Astrocyte (in vitro differentiated cells and primary cell): Measurements from ENCODE around the gene NET1. TPM values are rescaled to one million over a fixed set of nuclear protein-coding genes. Genes with fewer than 3 reads are reported as not detected.

ENCODE experiments used
- DNase-seq: peaks from one replicate; pipeline ENCODE4 v3.0.0-alpha.2; 2010; ENCODE audit warnings: low read depth
- FAIRE-seq: peaks from 2 replicates; lab custom pipeline; 2011; peaks lifted over from hg19 to GRCh38; lab: Jason Lieb, UNC
- H2AFZ ChIP-seq: 2 replicates; pipeline ENCODE4 v1.6.0; 2012; ENCODE audit warnings: low read depth, low read length, inconsistent platforms
- H3K27ac ChIP-seq: 2 replicates; pipeline ENCODE4 v1.5.1; 2011; ENCODE audit warnings: low read depth, low read length, inconsistent platforms
- H3K27me3 ChIP-seq: 2 replicates; pipeline ENCODE4 v1.6.0; 2011; ENCODE audit warnings: low read length, inconsistent platforms; ENCODE audit not compliant: insufficient read depth
- H3K36me3 ChIP-seq: 2 replicates; pipeline ENCODE4 v1.5.1; 2011; ENCODE audit warnings: low read length, inconsistent platforms; ENCODE audit not compliant: insufficient read depth
- H3K4me1 ChIP-seq: 2 replicates; pipeline ENCODE4 v1.5.1; 2011; ENCODE audit warnings: low read length, inconsistent platforms; ENCODE audit not compliant: insufficient read depth
- H3K4me2 ChIP-seq: 2 replicates; pipeline ENCODE4 v1.6.0; 2012; ENCODE audit warnings: low read length, inconsistent platforms
- H3K4me3 ChIP-seq: 2 replicates; pipeline ENCODE4 v1.5.1; 2011; ENCODE audit warnings: low read depth, mild to moderate bottlenecking, low read length, inconsistent platforms; ENCODE audit not compliant: insufficient read depth
- H3K79me2 ChIP-seq: 2 replicates; pipeline ENCODE4 v1.6.0; 2012; ENCODE audit warnings: mild to moderate bottlenecking, low read length, inconsistent platforms; ENCODE audit not compliant: insufficient read depth
- H3K9ac ChIP-seq: 2 replicates; pipeline ENCODE4 v1.6.0; 2012; ENCODE audit warnings: mild to moderate bottlenecking, low read length, inconsistent platforms
- H3K9me3 ChIP-seq: 2 replicates; pipeline ENCODE4 v1.5.1; 2012; ENCODE audit warnings: low read depth, mild to moderate bottlenecking, low read length, inconsistent platforms; ENCODE audit not compliant: insufficient read depth
- H4K20me1 ChIP-seq: 2 replicates; pipeline ENCODE4 v1.6.0; 2012; ENCODE audit warnings: low read length, inconsistent platforms; ENCODE audit not compliant: insufficient read depth
- H3K27ac Mint-ChIP-seq: one replicate; pipeline ENCODE4 v1.8.0; 2021; ENCODE audit warnings: mild to moderate bottlenecking, mixed read lengths; ENCODE audit not compliant: unreplicated experiment
- H3K27me3 Mint-ChIP-seq: one replicate; pipeline ENCODE4 v1.8.0; 2021; ENCODE audit warnings: low read depth, mixed read lengths; ENCODE audit not compliant: unreplicated experiment
- H3K36me3 Mint-ChIP-seq: one replicate; pipeline ENCODE4 v1.8.0; 2021; ENCODE audit warnings: low read depth, mixed read lengths; ENCODE audit not compliant: unreplicated experiment
- H3K4me1 Mint-ChIP-seq: one replicate; pipeline ENCODE4 v1.8.0; 2021; ENCODE audit warnings: low read depth, mixed read lengths; ENCODE audit not compliant: unreplicated experiment
- H3K4me3 Mint-ChIP-seq: one replicate; pipeline ENCODE4 v1.8.0; 2021; ENCODE audit warnings: mild to moderate bottlenecking, moderate library complexity, mixed read lengths; ENCODE audit not compliant: unreplicated experiment
- H3K9me3 Mint-ChIP-seq: one replicate; pipeline ENCODE4 v1.8.0; 2021; ENCODE audit warnings: mild to moderate bottlenecking, mixed read lengths; ENCODE audit not compliant: unreplicated experiment
- CTCF ChIP-seq: IDR thresholded peaks from 2 replicates; pipeline ENCODE4 v1.5.1; 2011; ENCODE audit warnings: low read depth, mild to moderate bottlenecking, inconsistent platforms, low read length, moderate library complexity; ENCODE audit not compliant: insufficient read depth
- EZH2 ChIP-seq: IDR thresholded peaks from 2 replicates; pipeline ENCODE4 v1.6.1; 2012; ENCODE audit warnings: mild to moderate bottlenecking, low read length, inconsistent platforms; ENCODE audit not compliant: insufficient read depth
- total RNA-seq: library from RNA; stranded (reverse); gene quantifications from 2 replicates; pipeline ENCODE4 v1.2.1, GENCODE V29; 2021

NET1 gene
- total RNA-seq, 1 donor from 2014 or later, result 43.5 TPM

- no peak overlapping the region for H2AFZ ChIP-seq
- Mint-ChIP-seq H3K36me3 (no peaks in the 10 kb centered on the region), H3K27ac (no peak overlapping the region), H3K4me3 (no peak overlapping the region), H3K9me3 (no peaks in the 10 kb centered on the region), H3K4me1 (peaks cover 1% of the 10 kb centered on the region), H3K27me3 (peaks cover 54% of the 10 kb centered on the region)
- FAIRE-seq (no peak), DNase-seq (no peak)
- H3K79me2 ChIP-seq, result no peaks in the 10 kb centered on the region
- no peaks in the 10 kb centered on the region for H3K9me3 ChIP-seq
- no peak overlapping the region for H3K27ac ChIP-seq
- H4K20me1 ChIP-seq, result no peaks in the 10 kb centered on the region
- TF ChIP-seq CTCF (no peak), EZH2 (no peak)
- no peaks in the 10 kb centered on the region for H3K36me3 ChIP-seq
- H3K27me3 ChIP-seq, result peaks cover 11% of the 10 kb centered on the region
- H3K4me3 ChIP-seq, result no peak overlapping the region
- H3K4me2 ChIP-seq, result no peak overlapping the region
- H3K4me1 ChIP-seq, result no peaks in the 10 kb centered on the region
- no peak overlapping the region for H3K9ac ChIP-seq
Observed at GRCh38 chr10:5506751-5507648, 94.6 kb downstream of the NET1 start.

GRCh38 chr10:5507649-5508131 lies 95.3 kb downstream of the NET1 start:
- no peaks in the 10 kb centered on the region for H3K36me3 Mint-ChIP-seq
- H3K4me2 ChIP-seq, result no peak overlapping the region
- no peak for FAIRE-seq
- no peak overlapping the region for H3K27ac Mint-ChIP-seq
- no peak for DNase-seq
- H3K36me3 ChIP-seq, result no peaks in the 10 kb centered on the region
- no peaks in the 10 kb centered on the region for H3K9me3 ChIP-seq
- H3K79me2 ChIP-seq, result no peaks in the 10 kb centered on the region
- no peaks in the 10 kb centered on the region for H4K20me1 ChIP-seq
- no peak overlapping the region for H3K9ac ChIP-seq
- H3K4me3 ChIP-seq, result no peak overlapping the region
- no peaks in the 10 kb centered on the region for H3K4me1 Mint-ChIP-seq
- peaks cover 58% of the 10 kb centered on the region for H3K27me3 Mint-ChIP-seq
- no peak overlapping the region for H2AFZ ChIP-seq
- H3K27ac ChIP-seq, result no peak overlapping the region
- no peaks in the 10 kb centered on the region for H3K9me3 Mint-ChIP-seq
- TF ChIP-seq EZH2 (no peak), CTCF (no peak)
- H3K4me3 Mint-ChIP-seq, result no peak overlapping the region
- H3K4me1 ChIP-seq, result no peaks in the 10 kb centered on the region
- H3K27me3 ChIP-seq, result peaks cover 6% of the 10 kb centered on the region

- Mint-ChIP-seq H3K27ac (no peak overlapping the region), H3K4me1 (no peaks in the 10 kb centered on the region), H3K27me3 (peaks cover 58% of the 10 kb centered on the region), H3K4me3 (no peak overlapping the region), H3K9me3 (no peaks in the 10 kb centered on the region), H3K36me3 (no peaks in the 10 kb centered on the region)
- Histone ChIP-seq H3K36me3 (no peaks in the 10 kb centered on the region), H3K79me2 (no peaks in the 10 kb centered on the region), H3K27ac (no peak overlapping the region), H3K4me1 (no peaks in the 10 kb centered on the region), H4K20me1 (no peaks in the 10 kb centered on the region), H3K4me3 (no peak overlapping the region), H3K9ac (no peak overlapping the region), H3K4me2 (no peak overlapping the region), H2AFZ (no peak overlapping the region), H3K27me3 (peaks cover 10% of the 10 kb centered on the region), H3K9me3 (no peaks in the 10 kb centered on the region)
- no peak for DNase-seq
- TF ChIP-seq EZH2 (no peak), CTCF (no peak)
- FAIRE-seq, result no peak
Observed at GRCh38 chr10:5508161-5508604, 95.8 kb downstream of the NET1 start.
